WI38 (cell line): ENCODE results near the gene NETO1.

ENCODE experiments used
- H3K4me3 ChIP-seq: 2 replicates; pipeline ENCODE4 v1.5.1; 2011; ENCODE audit warnings: low read depth, mild to moderate bottlenecking, control low read depth, low read length
- TF ChIP-seq, protein P1 (sequence below): IDR thresholded peaks from 2 replicates; pipeline ENCODE4 v1.5.1; 2012; ENCODE audit warnings: low read depth, mild to moderate bottlenecking, control low read depth, low read length

Gene NETO1

DNA sequence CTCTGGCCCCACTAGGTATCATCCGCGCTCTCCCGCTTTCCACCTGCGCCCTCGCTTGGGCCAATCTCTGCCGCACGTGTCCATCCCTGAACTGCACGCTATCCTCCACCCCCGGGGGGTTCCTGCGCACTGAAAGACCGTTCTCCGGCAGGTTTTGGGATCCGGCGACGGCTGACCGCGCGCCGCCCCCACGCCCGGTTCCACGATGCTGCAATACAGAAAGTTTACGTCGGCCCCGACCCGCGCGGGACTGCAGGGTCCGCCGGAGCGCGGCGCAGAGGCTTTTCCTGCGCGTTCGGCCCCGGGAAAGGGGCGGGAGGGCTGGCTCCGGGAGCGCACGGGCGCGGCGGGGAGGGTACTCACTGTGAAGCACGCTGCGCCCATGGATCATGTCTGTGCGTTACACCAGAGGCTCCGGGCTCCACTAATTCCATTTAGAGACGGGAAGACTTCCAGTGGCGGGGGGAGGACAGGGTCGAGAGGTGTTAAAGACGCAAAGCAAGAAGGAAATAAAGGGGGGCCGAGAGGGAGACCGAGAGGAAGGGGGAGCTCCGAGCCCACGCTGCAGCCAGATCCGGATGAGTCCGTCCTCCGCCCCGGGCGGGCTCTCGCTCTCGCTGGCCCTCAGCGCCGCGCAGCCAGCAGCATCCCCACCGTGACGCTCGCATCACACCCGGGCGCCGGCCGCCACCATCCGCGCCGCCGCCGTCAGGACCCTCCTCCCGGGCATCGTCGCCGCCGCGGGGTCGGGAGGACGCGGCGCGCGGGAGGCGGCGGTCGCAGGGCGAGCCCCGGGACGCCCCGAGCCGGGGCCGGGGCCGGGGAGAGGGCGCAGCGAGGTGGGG, 664 bp downstream of the NETO1 start:
- H3K4me3 ChIP-seq = peak overlapping the region; percentile 54
- TF ChIP-seq, protein P1, sequence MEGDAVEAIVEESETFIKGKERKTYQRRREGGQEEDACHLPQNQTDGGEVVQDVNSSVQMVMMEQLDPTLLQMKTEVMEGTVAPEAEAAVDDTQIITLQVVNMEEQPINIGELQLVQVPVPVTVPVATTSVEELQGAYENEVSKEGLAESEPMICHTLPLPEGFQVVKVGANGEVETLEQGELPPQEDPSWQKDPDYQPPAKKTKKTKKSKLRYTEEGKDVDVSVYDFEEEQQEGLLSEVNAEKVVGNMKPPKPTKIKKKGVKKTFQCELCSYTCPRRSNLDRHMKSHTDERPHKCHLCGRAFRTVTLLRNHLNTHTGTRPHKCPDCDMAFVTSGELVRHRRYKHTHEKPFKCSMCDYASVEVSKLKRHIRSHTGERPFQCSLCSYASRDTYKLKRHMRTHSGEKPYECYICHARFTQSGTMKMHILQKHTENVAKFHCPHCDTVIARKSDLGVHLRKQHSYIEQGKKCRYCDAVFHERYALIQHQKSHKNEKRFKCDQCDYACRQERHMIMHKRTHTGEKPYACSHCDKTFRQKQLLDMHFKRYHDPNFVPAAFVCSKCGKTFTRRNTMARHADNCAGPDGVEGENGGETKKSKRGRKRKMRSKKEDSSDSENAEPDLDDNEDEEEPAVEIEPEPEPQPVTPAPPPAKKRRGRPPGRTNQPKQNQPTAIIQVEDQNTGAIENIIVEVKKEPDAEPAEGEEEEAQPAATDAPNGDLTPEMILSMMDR = no peak

DNA sequence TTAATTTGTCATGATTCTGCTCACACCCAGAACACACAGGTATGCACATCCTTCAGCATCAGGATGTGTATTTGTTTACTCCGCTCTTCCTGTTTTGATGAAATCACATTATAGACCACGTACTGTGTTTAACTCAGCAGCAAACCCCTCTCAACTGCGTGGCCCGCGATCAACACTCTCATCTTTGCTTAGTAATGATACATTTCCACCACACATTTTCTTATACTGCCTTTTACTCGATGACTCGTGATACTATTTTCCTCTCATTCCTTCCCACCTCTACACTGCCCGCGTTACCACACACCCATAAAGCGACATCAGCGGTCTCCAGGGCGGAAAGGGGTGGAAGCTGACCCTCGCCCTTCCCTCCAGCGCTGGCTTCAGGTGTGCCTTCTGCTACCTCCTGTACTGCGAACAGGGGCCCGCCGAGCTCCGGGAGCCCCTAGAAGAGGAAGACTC, 1.3 kb downstream of the NETO1 start:
- TF ChIP-seq, protein P1 = no peak
- peak overlapping the region; percentile 54 for H3K4me3 ChIP-seq

DNA sequence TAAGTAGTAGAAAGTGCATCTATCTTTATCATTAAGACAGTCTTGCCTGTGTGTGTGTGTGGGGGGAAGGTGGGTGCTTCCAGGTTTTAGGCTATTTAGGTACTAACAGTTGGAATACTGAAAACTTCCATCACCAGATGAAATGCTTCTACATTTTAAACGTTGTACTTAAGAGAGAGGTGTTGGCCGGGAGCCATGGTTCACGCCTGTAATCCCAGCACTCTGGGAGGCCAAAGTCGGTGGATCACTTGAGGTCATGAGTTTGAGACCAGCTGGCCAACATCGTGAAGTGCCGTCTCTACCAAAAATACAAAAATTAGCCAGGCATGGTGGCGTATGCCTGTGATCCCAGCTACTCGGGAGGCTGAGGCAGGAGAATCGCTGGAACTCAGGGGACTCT, 4.0 kb downstream of the NETO1 start:
- TF ChIP-seq, protein P1 = no peak
- no peak overlapping the region for H3K4me3 ChIP-seq

DNA sequence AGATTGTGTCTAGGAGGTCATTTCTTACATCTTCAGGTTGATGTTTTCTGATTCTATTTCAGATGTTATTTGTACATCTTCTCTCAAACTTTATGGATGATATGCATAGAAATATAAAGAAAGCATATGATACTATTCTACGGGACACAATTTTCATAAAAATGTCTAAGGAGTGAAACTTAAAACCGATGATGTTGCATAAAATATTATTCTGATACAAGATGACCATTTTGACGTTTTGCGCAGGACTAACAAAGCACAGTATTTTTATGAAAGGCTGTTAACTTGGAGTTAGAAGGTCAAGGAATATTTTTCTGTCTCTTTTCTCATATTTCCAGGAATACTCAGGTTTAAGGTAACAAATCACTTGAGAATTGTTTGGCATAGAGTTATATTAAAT, 8.7 kb downstream of the NETO1 start:
- TF ChIP-seq, protein P1 = no peak
- H3K4me3 ChIP-seq = no peak overlapping the region

DNA sequence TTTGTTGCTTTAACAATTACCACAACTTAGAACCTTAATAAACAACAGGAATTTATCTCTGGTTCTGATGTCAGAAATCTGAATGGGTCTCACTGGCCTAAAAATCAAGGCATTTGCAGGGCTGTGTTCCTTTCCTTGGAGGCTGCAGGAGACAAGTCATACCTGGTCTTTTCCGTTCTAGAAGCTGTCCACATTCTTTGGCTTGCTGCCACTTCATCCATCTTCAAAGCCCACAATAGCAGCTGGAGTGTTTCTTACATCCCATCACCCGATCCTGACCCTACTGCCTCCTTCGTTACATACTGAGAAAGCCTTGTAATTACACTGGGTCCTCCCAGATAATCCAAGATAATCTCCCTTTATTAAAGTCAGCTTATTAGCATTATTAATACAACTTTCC, 18.1 kb downstream of the NETO1 start:
- TF ChIP-seq, protein P1 = no peak

DNA sequence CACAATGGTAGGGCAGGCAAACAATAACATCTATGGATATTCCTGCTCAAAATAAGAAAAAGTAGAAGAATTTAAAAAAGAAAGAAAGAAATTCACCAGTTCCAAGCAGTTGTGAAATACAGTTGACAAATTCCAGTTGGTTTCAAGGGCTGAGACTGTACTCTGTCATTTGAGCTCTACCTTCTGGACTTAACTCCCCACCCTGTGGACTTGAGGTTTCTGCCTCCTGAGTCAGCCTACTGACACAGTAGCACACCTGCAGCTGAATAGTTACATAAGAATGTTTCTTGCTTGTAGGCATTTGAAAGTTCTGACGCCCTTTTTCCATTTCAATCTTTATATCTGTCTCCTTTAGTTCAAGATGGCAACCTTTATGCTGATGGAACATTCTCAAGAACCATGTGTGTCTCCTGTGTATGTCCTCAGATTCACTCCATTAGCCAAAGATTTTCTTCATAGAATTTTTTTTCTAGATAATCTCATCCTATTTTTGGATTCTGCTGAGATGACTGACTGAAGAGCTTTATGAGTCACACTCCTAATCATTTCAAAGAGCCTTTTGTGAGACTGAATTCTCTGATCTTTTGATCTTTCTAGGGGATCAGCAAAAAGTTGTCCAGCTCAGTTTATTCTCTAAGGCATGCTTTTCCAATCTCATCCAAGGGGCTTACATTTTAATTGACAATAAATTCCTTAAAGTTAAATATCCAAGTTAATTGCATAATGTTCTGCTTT, 19.1 kb downstream of the NETO1 start:
- TF ChIP-seq, protein P1 = no peak
- no peak overlapping the region for H3K4me3 ChIP-seq

More for the DNA sequence above, 18.1 kb downstream of the NETO1 start:
- no peak overlapping the region for H3K4me3 ChIP-seq

DNA sequence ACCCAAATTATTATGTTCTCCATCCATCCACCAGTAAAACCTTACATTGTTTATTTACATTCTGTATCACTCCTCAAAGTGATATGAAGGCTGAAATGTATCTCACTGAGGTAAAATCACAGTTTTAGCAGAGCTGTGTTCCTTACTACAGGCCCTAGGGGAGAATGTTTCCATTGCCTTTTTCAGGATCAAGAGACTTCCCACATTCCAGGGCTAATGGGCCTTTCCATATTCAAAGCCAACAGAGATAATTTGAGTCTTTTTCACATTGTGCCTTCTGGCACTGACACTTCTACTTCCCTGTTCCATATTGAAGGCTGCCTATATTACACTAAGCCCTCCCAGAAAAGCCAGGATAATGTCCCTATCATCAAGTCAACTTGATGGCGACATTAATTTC, 20.0 kb downstream of the NETO1 start:
- TF ChIP-seq, protein P1 = no peak
- H3K4me3 ChIP-seq = no peak overlapping the region
